Osteoblast (primary cell): ENCODE results near the gene SAMD7. TPM values are rescaled to one million over a fixed set of nuclear protein-coding genes. Genes with fewer than 3 reads are reported as not detected.

Experiments
- DNase-seq: peaks from one replicate; pipeline ENCODE4 v3.0.0; 2011; ENCODE audit warnings: low spot score, mixed read lengths; ENCODE audit not compliant: insufficient read length; ENCODE audit errors: missing footprints
- H2AFZ ChIP-seq: 2 replicates; pipeline ENCODE4 v1.6.0; 2011; ENCODE audit warnings: mild to moderate bottlenecking, low read length
- H3K27ac ChIP-seq: 2 replicates; pipeline ENCODE4 v1.5.1; 2011; ENCODE audit warnings: mild to moderate bottlenecking, low read depth, low read length, moderate library complexity
- H3K27me3 ChIP-seq: 2 replicates; pipeline ENCODE4 v1.6.0; 2012; ENCODE audit warnings: mild to moderate bottlenecking, control low read depth, inconsistent platforms, low read length, moderate library complexity; ENCODE audit not compliant: insufficient read depth
- H3K36me3 ChIP-seq: 2 replicates; pipeline ENCODE4 v1.5.1; 2011; ENCODE audit warnings: mild to moderate bottlenecking, low read length, control low read depth, moderate library complexity; ENCODE audit not compliant: insufficient read depth
- H3K4me1 ChIP-seq: 2 replicates; pipeline ENCODE4 v1.5.1; 2011; ENCODE audit warnings: mild to moderate bottlenecking, low read length, control low read depth, moderate library complexity; ENCODE audit not compliant: insufficient read depth
- H3K4me2 ChIP-seq: 2 replicates; pipeline ENCODE4 v1.6.0; 2011; ENCODE audit warnings: mild to moderate bottlenecking, low read length; ENCODE audit not compliant: insufficient read depth
- H3K4me3 ChIP-seq: fragments of 200-600 bp; sonication (generic); 3 replicates; pipeline ENCODE4 v1.5.1; 2012; ENCODE audit warnings: mild to moderate bottlenecking, low read length, inconsistent platforms; ENCODE audit not compliant: insufficient read depth
- H3K79me2 ChIP-seq: 2 replicates; pipeline ENCODE4 v1.6.0; 2012; ENCODE audit warnings: mild to moderate bottlenecking, low read length, control low read depth, inconsistent platforms; ENCODE audit not compliant: insufficient read depth
- H3K9me3 ChIP-seq: 2 replicates; pipeline ENCODE4 v1.5.1; 2011; ENCODE audit warnings: low read depth, low read length, control low read depth
- H4K20me1 ChIP-seq: 2 replicates; pipeline ENCODE4 v1.6.0; 2012; ENCODE audit warnings: mild to moderate bottlenecking, low read length, control low read depth; ENCODE audit not compliant: insufficient read depth
- total RNA-seq: library from RNA; depleted of rRNA; stranded (reverse); fragments of >200 nt; gene quantifications from 2 replicates; pipeline ENCODE4 v1.2.3, GENCODE V29; 2012
- TF ChIP-seq, protein P1 (sequence below): IDR thresholded peaks from 2 replicates; pipeline ENCODE4 v1.5.1; 2011; ENCODE audit warnings: mild to moderate bottlenecking, low read depth, low read length, moderate library complexity; ENCODE audit errors: extremely low read depth

Gene SAMD7
- total RNA-seq, 1 donor: not detected

DNA sequence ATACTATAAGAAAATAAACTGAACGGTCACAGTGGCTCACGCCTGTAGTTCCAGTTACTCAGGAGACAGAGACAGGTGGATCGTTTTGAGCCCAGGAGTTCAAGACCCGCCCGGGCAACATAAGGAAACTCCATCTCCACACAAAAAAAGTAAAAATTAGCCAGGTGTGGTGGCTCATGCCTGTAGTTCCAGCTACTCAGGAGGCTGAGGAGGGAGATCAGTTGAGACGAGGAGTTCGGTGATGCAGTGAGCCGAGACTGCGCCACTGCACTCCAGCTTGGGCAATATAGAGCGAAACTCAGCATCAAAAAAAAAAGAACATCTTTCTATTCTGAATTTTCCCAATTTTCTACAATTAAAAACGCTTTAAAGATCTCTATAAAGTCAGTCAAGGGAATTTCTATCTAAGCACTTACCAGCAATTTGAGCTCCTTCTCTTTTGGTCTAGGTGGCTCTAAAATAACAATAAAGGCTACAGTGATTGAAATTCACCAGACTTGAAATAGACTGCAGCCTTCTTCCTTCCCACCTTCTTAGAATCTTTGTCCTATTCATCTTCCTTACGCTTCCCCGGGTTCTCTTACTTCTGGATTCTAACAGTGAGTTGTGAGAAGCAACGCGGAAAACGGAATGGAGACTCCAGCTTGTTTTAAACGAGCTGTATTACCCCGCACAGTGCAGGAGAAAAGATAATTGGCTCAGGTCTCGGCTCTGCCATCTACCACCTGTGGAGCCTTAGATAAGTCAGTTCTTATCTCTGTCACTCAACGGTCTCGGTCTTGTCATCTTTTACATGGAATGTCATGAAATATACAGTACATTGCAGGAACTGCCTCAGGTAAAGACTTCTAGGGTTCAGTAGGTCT, 54.4 kb downstream of the SAMD7 start:
- Histone ChIP-seq H3K27ac (peak overlapping the region; percentile 90), H3K36me3 (peaks cover 4% of the 10 kb centered on the region), H3K27me3 (peaks cover 5% of the 10 kb centered on the region), H4K20me1 (peaks cover 33% of the 10 kb centered on the region), H3K9me3 (no peaks in the 10 kb centered on the region), H3K4me3 (peak overlapping the region; percentile 84), H3K79me2 (peaks cover 47% of the 10 kb centered on the region), H3K4me2 (peak overlapping the region; percentile 95), H3K4me1 (peaks cover 19% of the 10 kb centered on the region), H2AFZ (peak overlapping the region; percentile 95)
- TF ChIP-seq, protein P1, sequence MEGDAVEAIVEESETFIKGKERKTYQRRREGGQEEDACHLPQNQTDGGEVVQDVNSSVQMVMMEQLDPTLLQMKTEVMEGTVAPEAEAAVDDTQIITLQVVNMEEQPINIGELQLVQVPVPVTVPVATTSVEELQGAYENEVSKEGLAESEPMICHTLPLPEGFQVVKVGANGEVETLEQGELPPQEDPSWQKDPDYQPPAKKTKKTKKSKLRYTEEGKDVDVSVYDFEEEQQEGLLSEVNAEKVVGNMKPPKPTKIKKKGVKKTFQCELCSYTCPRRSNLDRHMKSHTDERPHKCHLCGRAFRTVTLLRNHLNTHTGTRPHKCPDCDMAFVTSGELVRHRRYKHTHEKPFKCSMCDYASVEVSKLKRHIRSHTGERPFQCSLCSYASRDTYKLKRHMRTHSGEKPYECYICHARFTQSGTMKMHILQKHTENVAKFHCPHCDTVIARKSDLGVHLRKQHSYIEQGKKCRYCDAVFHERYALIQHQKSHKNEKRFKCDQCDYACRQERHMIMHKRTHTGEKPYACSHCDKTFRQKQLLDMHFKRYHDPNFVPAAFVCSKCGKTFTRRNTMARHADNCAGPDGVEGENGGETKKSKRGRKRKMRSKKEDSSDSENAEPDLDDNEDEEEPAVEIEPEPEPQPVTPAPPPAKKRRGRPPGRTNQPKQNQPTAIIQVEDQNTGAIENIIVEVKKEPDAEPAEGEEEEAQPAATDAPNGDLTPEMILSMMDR: no peak
- no peak for DNase-seq

DNA sequence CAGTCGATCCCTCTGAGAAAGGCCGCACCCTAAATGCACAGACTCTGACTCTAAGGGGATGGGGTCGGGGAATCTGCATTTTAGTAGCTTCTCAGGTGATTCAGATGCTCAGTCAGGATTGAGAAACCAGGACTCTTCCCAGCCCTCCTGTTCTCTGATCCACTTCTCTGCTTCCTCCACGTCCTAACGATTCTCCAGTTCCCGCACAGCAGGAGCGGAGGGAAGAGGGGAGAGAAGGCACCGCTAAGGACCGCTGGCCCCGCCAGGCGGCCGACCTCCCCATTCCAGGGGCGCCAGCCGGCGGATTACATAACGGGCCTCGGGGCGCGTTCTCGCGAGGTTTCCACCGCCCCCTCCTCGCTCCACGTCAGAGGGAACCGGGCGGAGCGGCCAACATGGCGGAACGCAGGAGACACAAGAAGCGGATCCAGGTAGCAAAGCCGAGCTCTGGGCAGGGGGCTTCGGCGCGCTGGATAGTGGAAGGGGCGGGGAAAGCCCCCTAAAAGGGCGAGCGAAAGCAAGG, 55.1 kb downstream of the SAMD7 start, which contains the start of gene SEC62:
TSS of gene SEC62 (plus strand) at position 380 of the 523 bp plus-strand sequence. CDS start at position 396, 16 bp downstream.
- peak; percentile 94 for DNase-seq
- Histone ChIP-seq H3K79me2 (peaks cover 54% of the 10 kb centered on the region), H3K27me3 (no peaks in the 10 kb centered on the region), H3K27ac (peak within 1 kb of the TSS; percentile 90), H3K4me2 (peak within 1 kb of the TSS; percentile 95), H3K36me3 (peaks cover 4% of the 10 kb centered on the region), H3K4me3 (peak within 1 kb of the TSS; percentile 84), H3K9me3 (no peaks in the 10 kb centered on the region), H3K4me1 (peaks cover 19% of the 10 kb centered on the region), H2AFZ (peak within 1 kb of the TSS; percentile 95), H4K20me1 (peaks cover 40% of the 10 kb centered on the region)
- TF ChIP-seq, protein P1: peak; percentile 34

DNA sequence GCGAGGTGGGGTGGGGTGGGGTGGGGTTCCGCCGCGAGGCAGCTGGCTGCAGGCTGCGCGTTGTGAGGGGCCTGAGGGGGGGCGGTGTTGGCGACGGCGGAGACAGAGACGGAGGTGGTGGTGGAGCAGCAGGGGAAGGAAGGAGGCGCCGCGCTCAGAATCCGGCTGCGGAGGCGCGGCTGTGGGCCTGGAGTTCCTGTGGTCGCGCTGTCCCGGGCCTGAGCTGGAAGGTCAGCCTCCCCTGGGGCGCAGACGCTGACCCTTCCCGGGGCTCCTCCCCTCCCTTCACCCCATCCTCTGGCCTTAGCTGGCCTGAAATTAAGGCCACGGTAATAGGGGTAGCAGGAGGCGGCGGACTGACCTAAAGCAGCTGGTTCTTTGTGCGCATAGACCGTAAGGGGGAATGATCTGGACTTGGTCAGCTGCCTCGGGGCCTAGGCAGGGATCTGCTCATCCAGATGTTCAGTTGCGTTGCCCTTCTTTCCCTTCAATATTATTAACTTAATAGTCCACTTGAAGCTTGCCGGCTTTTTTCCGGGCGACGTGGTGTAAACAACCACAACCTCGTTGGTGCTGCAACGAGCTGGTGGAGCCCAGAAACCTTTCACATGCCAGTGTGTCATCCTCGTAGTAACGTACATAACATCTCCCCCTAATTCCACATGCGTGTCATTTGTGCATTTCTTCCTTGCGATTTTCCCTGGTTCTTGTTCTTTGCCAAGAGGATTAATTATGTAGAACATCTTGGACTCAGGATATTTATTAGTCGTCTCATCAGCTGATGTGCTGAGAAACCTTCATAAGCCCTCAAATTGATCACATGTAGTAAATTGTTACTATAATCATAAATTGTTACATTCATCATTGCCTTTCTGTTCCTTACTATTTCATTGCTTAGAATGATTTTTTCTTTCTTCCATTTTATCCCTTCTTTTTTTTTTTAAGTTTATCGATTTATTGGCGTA, 55.9 kb downstream of the SAMD7 start:
- peak overlapping the region; percentile 95 for H2AFZ ChIP-seq
- peaks cover 19% of the 10 kb centered on the region for H3K4me1 ChIP-seq
- H3K4me3 ChIP-seq: peak overlapping the region; percentile 84
- peaks cover 61% of the 10 kb centered on the region for H3K79me2 ChIP-seq
- DNase-seq: peak; percentile 61
- H3K9me3 ChIP-seq: no peaks in the 10 kb centered on the region
- H4K20me1 ChIP-seq: peaks cover 47% of the 10 kb centered on the region
- TF ChIP-seq, protein P1: no peak
- H3K36me3 ChIP-seq: peaks cover 6% of the 10 kb centered on the region
- H3K27ac ChIP-seq: peak overlapping the region; percentile 90
- H3K27me3 ChIP-seq: no peaks in the 10 kb centered on the region
- peak overlapping the region; percentile 95 for H3K4me2 ChIP-seq
